ENCODE results near the gene MKLN1.
"Not testable (repeated sequence)": the region's sequence is repeated elsewhere in the genome, so short reads cannot be mapped to it uniquely, and the experiment has no call there.

The MKLN1 gene

DNA sequence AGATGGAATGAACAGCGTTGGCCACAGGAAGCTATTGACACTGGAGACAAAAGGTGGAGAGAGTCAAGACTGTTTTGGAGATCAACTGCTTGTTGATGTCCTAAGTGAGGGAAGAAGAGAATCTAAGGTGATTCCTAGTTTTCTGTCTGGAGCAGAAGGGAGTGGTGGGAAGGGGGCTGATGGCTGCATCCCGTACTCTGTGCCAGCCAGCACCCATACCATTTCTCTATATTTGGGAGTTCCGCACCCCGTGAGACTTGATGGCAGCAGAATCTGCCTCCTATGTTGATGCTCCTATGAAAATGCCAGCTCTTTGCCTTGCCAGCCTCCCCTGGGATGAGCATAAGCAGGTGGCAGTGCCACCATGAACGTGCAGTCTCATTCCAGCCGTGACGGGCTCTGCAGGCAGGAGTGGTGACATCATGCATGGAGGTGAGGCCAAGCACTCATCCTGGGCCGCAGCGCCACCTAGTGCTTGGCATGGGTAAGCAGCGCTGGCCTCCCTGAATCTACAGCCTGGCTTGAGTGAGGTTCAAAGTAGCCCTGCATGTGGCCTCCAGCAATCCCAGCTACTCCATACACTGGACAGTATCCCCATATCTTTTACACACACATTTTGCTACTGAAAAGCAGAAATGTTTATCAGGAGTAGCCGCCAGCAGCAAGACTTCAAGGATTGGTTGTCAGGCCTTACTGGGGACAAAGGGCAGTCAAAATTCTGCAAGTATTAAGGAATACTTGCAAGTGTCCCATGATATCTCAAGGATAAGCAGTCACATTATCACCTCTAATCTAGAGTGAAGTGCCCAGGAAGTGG, 185.8 kb downstream of the MKLN1 start:
- no peak for TF ChIP-seq OSR1 (CRISPR knock-in tag; IDR thresholded peaks at IDR 0.05)
- peak; percentile 60; the same call in 1 of the 2 replicates for TF ChIP-seq ZNF70 (CRISPR knock-in tag; IDR thresholded peaks at IDR 0.05)
- TF ChIP-seq BACH2 (CRISPR knock-in tag; IDR thresholded peaks at IDR 0.05; ENCODE audit: borderline replicate concordance), result no peak
- TF ChIP-seq TOX (CRISPR knock-in tag; IDR thresholded peaks at IDR 0.05; ENCODE audit: borderline replicate concordance), result no peak
- peak; percentile 81; the same call in 1 of the 2 replicates for TF ChIP-seq ZNF565 (CRISPR knock-in tag; conservative IDR thresholded peaks at IDR 0.05; ENCODE audit: low read depth)
- TF ChIP-seq, protein P1, sequence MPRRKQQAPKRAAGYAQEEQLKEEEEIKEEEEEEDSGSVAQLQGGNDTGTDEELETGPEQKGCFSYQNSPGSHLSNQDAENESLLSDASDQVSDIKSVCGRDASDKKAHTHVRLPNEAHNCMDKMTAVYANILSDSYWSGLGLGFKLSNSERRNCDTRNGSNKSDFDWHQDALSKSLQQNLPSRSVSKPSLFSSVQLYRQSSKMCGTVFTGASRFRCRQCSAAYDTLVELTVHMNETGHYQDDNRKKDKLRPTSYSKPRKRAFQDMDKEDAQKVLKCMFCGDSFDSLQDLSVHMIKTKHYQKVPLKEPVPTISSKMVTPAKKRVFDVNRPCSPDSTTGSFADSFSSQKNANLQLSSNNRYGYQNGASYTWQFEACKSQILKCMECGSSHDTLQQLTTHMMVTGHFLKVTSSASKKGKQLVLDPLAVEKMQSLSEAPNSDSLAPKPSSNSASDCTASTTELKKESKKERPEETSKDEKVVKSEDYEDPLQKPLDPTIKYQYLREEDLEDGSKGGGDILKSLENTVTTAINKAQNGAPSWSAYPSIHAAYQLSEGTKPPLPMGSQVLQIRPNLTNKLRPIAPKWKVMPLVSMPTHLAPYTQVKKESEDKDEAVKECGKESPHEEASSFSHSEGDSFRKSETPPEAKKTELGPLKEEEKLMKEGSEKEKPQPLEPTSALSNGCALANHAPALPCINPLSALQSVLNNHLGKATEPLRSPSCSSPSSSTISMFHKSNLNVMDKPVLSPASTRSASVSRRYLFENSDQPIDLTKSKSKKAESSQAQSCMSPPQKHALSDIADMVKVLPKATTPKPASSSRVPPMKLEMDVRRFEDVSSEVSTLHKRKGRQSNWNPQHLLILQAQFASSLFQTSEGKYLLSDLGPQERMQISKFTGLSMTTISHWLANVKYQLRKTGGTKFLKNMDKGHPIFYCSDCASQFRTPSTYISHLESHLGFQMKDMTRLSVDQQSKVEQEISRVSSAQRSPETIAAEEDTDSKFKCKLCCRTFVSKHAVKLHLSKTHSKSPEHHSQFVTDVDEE (CRISPR knock-in tag; IDR thresholded peaks at IDR 0.05), result peak; percentile 61; the same call in 1 of the 2 replicates
- TF ChIP-seq, protein P2, sequence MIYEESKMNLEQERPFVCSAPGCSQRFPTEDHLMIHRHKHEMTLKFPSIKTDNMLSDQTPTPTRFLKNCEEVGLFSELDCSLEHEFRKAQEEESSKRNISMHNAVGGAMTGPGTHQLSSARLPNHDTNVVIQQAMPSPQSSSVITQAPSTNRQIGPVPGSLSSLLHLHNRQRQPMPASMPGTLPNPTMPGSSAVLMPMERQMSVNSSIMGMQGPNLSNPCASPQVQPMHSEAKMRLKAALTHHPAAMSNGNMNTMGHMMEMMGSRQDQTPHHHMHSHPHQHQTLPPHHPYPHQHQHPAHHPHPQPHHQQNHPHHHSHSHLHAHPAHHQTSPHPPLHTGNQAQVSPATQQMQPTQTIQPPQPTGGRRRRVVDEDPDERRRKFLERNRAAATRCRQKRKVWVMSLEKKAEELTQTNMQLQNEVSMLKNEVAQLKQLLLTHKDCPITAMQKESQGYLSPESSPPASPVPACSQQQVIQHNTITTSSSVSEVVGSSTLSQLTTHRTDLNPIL (CRISPR knock-in tag; IDR thresholded peaks at IDR 0.05; ENCODE audit: low read depth), result peak; percentile 49; the same call in 1 of the 2 replicates
- peak; percentile 52; the same call in 1 of the 2 replicates for TF ChIP-seq ZFP3 (CRISPR knock-in tag; IDR thresholded peaks at IDR 0.05)
- ATAC-seq, result peak; percentile 96

DNA sequence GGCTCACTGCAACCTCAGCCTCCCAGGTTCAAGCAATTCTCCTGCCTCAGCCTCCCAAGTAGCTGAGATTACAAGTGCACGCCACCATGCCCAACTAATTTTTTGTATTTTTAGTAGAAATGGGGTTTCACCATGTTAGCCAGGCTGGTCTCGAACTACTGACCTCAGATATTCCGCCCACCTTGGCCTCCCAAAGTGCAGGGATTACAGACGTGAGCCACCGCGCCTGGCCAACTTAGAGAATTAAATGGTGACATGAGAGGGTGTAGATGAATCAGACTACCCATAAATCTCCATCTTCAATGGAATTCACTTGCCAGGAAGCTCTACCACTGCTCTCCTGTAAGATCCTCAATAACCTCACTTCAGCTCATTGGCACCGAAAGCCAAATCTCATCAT, 187.8 kb downstream of the MKLN1 start:
- ATAC-seq, result not testable (repeated sequence)

DNA sequence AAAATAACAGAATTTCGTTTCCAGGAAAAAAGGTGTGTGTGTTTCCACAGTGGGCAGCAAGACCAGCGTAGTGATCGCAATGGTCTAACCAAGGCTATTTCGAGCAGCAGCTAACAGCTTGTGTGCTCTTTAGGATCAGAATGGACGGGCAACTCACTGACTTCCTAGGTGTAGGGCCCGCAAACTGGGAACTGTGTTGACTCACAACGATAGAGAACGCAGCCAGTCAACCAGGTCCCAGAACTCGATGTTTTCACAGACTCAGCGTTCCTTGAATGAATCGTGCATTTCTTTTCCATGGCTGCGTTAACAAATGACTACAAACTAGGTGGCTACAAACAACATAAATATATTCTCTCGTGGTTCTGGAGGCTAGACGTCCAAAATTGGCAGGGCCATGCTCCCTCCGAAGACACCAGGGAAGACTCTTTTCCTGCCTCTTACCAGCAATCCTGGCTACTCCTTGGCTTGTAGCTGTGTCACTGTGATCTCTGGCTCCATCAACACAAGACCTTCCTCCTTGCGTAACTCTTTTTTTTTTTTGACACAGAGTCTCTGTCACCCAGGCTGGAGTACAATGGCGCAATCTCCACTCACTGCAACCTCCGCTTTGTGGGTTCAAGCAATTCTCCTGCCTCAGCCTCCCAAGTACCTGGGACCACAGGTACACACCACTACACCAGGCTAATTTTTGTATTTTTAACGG, 189.7 kb downstream of the MKLN1 start:
- ATAC-seq, result no peak
- TF ChIP-seq, protein P3, sequence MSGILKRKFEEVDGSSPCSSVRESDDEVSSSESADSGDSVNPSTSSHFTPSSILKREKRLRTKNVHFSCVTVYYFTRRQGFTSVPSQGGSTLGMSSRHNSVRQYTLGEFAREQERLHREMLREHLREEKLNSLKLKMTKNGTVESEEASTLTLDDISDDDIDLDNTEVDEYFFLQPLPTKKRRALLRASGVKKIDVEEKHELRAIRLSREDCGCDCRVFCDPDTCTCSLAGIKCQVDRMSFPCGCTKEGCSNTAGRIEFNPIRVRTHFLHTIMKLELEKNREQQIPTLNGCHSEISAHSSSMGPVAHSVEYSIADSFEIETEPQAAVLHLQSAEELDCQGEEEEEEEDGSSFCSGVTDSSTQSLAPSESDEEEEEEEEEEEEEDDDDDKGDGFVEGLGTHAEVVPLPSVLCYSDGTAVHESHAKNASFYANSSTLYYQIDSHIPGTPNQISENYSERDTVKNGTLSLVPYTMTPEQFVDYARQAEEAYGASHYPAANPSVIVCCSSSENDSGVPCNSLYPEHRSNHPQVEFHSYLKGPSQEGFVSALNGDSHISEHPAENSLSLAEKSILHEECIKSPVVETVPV (CRISPR knock-in tag; IDR thresholded peaks at IDR 0.05), result no peak
- TF ChIP-seq ZC3H10 (CRISPR knock-in tag; IDR thresholded peaks at IDR 0.05), result no peak
- no peak for TF ChIP-seq ZFP3 (CRISPR knock-in tag; IDR thresholded peaks at IDR 0.05)
- TF ChIP-seq, protein P2 (CRISPR knock-in tag; IDR thresholded peaks at IDR 0.05; ENCODE audit: low read depth), result no peak
- TF ChIP-seq GLIS3 (CRISPR knock-in tag; IDR thresholded peaks at IDR 0.05), result no peak
- TF ChIP-seq SNAI2 (CRISPR knock-in tag; IDR thresholded peaks at IDR 0.05), result no peak
- no peak for TF ChIP-seq ARNTL (CRISPR knock-in tag; IDR thresholded peaks at IDR 0.05; ENCODE audit: borderline replicate concordance, low read depth)
- TF ChIP-seq, protein P4, sequence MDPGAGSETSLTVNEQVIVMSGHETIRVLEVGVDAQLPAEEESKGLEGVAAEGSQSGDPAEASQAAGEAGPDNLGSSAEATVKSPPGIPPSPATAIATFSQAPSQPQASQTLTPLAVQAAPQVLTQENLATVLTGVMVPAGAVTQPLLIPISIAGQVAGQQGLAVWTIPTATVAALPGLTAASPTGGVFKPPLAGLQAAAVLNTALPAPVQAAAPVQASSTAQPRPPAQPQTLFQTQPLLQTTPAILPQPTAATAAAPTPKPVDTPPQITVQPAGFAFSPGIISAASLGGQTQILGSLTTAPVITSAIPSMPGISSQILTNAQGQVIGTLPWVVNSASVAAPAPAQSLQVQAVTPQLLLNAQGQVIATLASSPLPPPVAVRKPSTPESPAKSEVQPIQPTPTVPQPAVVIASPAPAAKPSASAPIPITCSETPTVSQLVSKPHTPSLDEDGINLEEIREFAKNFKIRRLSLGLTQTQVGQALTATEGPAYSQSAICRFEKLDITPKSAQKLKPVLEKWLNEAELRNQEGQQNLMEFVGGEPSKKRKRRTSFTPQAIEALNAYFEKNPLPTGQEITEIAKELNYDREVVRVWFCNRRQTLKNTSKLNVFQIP (CRISPR knock-in tag; IDR thresholded peaks at IDR 0.05; ENCODE audit: borderline replicate concordance, low read depth), result no peak
- no peak for TF ChIP-seq OSR1 (CRISPR knock-in tag; IDR thresholded peaks at IDR 0.05)
- no peak for TF ChIP-seq PPARA (CRISPR knock-in tag; IDR thresholded peaks at IDR 0.05; ENCODE audit: borderline replicate concordance)
- TF ChIP-seq ESRRG (CRISPR knock-in tag; IDR thresholded peaks at IDR 0.05), result no peak
- TF ChIP-seq, protein P1 (CRISPR knock-in tag; IDR thresholded peaks at IDR 0.05), result no peak
- TF ChIP-seq TOX (CRISPR knock-in tag; IDR thresholded peaks at IDR 0.05; ENCODE audit: borderline replicate concordance), result no peak
- TF ChIP-seq RARB (CRISPR knock-in tag; IDR thresholded peaks at IDR 0.05), result no peak
- TF ChIP-seq ZNF565 (CRISPR knock-in tag; conservative IDR thresholded peaks at IDR 0.05; ENCODE audit: low read depth), result no peak

Data from SK-N-SH treated with all-trans-retinoic acid at 6 μM for 48 hours (cell line).